Fibroblast of the aortic adventitia (primary cell): ENCODE measurements around the gene PCDHGA8. TPM values are rescaled to one million over a fixed set of nuclear protein-coding genes. Genes with fewer than 3 reads are reported as not detected.

Source experiments
- DNase-seq: peaks from one replicate; pipeline ENCODE4 v3.0.0-alpha.2; 2010; ENCODE audit warnings: low read depth
- H3K4me3 ChIP-seq: 2 replicates; pipeline ENCODE4 v1.5.1; 2011; ENCODE audit warnings: low read depth, mild to moderate bottlenecking, control low read depth, low read length, moderate library complexity
- total RNA-seq: library from RNA; depleted of rRNA; stranded (reverse); fragments of >200 nt; gene quantifications from 2 replicates; pipeline ENCODE4 v1.2.3, GENCODE V29; 2012; ENCODE audit warnings: low replicate concordance
- TF ChIP-seq, protein P1 (sequence below): IDR thresholded peaks from 2 replicates; pipeline ENCODE4 v1.5.1; 2011; ENCODE audit warnings: mild to moderate bottlenecking, low read length, control low read depth, inconsistent platforms; ENCODE audit not compliant: insufficient read depth

Gene PCDHGA8
- total RNA-seq, 1 donor = 3.8 TPM

DNA sequence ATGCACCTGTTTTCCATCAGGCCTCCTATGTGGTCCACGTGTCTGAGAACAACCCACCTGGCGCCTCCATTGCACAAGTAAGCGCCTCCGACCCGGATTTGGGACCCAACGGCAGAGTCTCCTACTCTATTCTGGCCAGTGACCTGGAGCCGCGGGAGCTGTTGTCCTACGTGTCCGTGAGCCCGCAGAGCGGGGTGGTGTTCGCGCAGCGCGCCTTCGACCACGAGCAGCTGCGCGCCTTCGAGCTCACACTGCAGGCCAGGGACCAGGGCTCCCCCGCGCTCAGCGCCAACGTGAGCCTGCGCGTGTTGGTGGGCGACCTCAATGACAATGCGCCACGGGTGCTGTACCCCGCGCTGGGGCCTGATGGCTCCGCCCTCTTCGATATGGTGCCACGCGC, 40.8 kb upstream of the PCDHGA8 start:
- TF ChIP-seq, protein P1, sequence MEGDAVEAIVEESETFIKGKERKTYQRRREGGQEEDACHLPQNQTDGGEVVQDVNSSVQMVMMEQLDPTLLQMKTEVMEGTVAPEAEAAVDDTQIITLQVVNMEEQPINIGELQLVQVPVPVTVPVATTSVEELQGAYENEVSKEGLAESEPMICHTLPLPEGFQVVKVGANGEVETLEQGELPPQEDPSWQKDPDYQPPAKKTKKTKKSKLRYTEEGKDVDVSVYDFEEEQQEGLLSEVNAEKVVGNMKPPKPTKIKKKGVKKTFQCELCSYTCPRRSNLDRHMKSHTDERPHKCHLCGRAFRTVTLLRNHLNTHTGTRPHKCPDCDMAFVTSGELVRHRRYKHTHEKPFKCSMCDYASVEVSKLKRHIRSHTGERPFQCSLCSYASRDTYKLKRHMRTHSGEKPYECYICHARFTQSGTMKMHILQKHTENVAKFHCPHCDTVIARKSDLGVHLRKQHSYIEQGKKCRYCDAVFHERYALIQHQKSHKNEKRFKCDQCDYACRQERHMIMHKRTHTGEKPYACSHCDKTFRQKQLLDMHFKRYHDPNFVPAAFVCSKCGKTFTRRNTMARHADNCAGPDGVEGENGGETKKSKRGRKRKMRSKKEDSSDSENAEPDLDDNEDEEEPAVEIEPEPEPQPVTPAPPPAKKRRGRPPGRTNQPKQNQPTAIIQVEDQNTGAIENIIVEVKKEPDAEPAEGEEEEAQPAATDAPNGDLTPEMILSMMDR = no peak
- no peak for DNase-seq
- no peak overlapping the region for H3K4me3 ChIP-seq

DNA sequence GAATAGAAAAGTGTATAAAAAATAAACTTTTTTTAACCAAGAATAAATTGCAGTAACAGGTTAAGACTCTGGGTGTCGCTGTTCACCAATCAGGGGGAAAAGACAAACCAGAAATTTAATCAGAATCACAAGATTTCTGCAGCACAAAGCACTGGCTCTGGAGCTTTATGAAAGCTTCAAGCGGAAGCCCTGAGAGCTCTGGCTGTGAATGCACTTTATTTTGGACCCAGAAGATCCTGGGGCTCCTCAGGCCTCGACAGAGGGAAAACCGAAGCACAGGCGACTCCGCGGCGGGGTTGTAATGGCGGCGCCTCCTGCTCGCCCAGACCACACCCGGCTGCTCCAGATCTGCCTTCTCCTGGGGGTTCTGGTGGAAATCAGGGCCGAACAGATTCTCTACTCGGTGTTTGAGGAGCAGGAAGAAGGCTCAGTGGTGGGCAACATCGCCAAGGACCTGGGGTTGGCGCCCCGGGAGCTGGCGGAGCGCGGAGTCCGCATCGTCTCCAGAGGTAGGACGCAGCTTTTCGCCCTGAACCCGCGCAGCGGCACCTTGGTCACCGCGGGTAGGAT, 37.4 kb upstream of the PCDHGA8 start, which contains the start of gene PCDHGA4:
PCDHGA4 (plus strand) TSS at position 122 of the 570 bp plus-strand sequence; CDS start at position 209, 87 bp downstream.
- H3K4me3 ChIP-seq = peak within 1 kb of the TSS; percentile 46
- peak; percentile 53 for DNase-seq
- TF ChIP-seq, protein P1 = peak; percentile 52

DNA sequence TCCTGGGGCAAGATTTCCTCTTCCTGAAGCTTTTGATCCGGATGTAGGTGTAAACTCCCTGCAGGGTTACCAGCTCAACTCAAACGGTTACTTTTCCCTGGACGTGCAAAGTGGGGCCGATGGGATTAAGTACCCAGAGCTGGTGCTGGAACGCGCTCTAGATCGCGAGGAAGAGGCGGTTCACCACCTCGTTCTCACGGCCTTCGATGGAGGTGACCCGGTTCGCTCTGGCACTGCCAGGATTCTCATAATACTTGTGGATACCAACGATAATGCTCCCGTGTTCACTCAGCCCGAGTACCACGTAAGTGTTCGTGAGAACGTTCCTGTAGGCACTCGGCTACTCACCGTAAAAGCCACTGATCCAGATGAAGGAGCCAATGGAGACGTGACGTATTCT, 36.8 kb upstream of the PCDHGA8 start:
- no peak overlapping the region for H3K4me3 ChIP-seq
- TF ChIP-seq, protein P1 = no peak
- DNase-seq = no peak

DNA sequence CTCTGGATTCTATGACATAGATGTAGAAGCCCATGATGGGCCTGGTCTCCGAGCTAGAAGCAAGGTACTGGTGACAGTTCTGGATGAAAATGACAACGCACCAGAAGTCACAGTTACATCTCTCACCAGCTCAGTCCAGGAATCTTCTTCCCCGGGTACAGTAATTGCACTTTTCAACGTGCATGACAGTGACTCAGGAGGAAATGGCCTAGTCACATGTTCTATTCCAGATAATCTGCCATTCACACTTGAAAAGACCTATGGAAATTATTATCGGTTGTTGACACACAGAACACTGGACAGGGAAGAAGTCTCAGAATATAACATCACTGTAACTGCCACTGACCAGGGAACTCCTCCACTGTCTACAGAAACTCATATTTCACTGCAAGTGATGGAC, 36.3 kb upstream of the PCDHGA8 start:
- H3K4me3 ChIP-seq = no peak overlapping the region
- TF ChIP-seq, protein P1 = no peak
- no peak for DNase-seq

DNA sequence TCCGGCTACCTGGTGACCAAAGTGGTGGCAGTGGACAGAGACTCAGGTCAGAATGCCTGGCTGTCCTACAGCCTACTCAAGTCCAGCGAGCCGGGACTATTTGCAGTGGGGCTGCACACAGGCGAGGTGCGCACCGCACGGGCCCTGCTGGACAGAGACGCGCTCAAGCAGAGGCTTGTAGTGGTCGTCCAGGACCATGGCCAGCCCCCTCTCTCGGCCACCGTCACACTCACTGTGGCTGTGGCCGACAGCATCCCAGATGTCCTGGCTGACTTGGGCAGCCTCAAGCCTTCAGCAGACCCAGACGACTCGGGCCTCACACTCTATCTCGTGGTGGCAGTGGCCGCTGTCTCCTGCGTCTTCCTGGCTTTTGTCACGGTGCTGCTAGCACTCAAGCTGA, 35.5 kb upstream of the PCDHGA8 start:
- TF ChIP-seq, protein P1 = no peak
- no peak overlapping the region for H3K4me3 ChIP-seq
- no peak for DNase-seq

DNA sequence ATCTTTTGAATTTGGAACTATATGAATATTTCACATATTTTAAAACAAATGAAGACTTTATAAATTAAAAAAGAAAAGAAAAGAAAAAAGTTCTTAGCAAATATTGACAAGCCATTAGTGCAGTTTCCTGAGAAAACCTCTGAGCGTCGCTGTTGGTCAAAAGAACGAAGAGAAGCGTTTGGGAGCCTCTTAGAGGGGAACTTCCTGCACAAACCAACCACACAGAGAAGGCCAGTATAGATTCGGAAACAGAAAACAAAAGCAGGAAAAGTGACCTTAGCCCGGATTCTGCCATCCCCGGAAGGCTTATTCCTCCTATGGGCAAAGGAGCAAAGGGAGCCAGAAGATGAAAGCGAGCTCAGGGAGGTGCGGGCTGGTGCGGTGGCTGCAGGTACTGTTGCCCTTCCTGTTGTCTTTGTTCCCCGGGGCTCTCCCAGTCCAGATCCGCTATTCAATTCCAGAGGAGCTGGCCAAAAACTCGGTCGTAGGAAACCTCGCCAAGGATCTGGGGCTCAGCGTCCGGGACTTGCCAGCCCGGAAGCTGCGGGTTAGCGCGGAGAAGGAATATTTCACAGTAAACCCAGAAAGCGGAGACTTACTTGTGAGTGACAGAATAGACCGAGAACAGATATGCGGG, 32.5 kb upstream of the PCDHGA8 start, which contains the start of gene PCDHGB2:
PCDHGB2 (plus strand) TSS at position 205 of the 637 bp plus-strand sequence; CDS start at position 347, 142 bp downstream.
- TF ChIP-seq, protein P1 = peak; percentile 55
- peak within 1 kb of the TSS; percentile 64 for H3K4me3 ChIP-seq
- peak; percentile 75 for DNase-seq
